A673 (cell line): ENCODE measurements around the gene MB21D2.

Source experiments
- CTCF ChIP-seq: fragments of 300-800, 200-600 bp; sonication (generic); conservative IDR thresholded peaks from 2 replicates; pipeline ENCODE4 v1.5.1; 2017; ENCODE audit warnings: low read depth, mild to moderate bottlenecking, antibody characterized with exemption, low read length, moderate library complexity, mixed read lengths
- EZH2 ChIP-seq: fragments of 200-600 bp; sonication (generic); IDR thresholded peaks from 2 replicates; pipeline ENCODE4 v1.6.1; 2017; ENCODE audit warnings: borderline replicate concordance, low read depth, mild to moderate bottlenecking, mixed read lengths, antibody characterized with exemption, low read length; ENCODE audit not compliant: poor library complexity, severe bottlenecking

GRCh38 chr3:192825216-192825615 is 92.4 kb downstream of the MB21D2 start:
- no peak for TF ChIP-seq CTCF
- no peak for TF ChIP-seq EZH2
